ENCODE results near the gene RBMS1.

Gene RBMS1

DNA sequence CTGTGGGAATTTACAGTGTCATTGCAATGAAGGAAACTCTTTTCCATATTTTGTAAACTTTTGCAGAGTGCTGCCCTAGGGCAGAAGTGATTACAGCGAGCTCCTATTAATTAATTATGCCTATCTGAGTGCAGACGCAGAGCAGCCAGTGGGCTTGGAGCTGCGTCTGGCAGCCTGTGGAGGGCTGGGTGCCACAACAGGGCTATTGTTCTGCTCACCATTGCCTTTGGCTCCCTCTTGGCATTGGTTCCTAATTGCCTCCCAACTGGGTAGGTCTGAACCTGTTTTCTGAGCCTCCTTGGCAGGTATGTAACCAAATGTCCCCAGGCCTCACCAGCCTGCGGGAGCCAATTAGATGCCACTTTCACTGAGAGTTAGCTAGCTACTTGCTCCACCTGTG lies 267.9 kb downstream of the RBMS1 start:
- H3K9me2 ChIP-seq (replicated peaks; ENCODE audit: control insufficient read depth, low read length) = no peaks in the 10 kb centered on the region
- no peaks in the 10 kb centered on the region for H3K36me3 ChIP-seq (ENCODE audit: control insufficient read depth, low read length)
- H3F3A ChIP-seq (ENCODE audit: control insufficient read depth, insufficient read depth) = no peaks in the 10 kb centered on the region
- H3K79me2 ChIP-seq (ENCODE audit: control insufficient read depth, low read length) = no peaks in the 10 kb centered on the region
- no peaks in the 10 kb centered on the region for H3K9me3 ChIP-seq (ENCODE audit: control insufficient read depth, insufficient read depth, low read length)
- TF ChIP-seq EZH2phosphoT487 (IDR thresholded peaks at IDR 0.05; ENCODE audit: borderline replicate concordance, low read length) = no peak
- TF ChIP-seq, protein P1, sequence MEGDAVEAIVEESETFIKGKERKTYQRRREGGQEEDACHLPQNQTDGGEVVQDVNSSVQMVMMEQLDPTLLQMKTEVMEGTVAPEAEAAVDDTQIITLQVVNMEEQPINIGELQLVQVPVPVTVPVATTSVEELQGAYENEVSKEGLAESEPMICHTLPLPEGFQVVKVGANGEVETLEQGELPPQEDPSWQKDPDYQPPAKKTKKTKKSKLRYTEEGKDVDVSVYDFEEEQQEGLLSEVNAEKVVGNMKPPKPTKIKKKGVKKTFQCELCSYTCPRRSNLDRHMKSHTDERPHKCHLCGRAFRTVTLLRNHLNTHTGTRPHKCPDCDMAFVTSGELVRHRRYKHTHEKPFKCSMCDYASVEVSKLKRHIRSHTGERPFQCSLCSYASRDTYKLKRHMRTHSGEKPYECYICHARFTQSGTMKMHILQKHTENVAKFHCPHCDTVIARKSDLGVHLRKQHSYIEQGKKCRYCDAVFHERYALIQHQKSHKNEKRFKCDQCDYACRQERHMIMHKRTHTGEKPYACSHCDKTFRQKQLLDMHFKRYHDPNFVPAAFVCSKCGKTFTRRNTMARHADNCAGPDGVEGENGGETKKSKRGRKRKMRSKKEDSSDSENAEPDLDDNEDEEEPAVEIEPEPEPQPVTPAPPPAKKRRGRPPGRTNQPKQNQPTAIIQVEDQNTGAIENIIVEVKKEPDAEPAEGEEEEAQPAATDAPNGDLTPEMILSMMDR (IDR thresholded peaks at IDR 0.05; ENCODE audit: low read depth, low read length, poor library complexity, severe bottlenecking) = no peak
- no peak overlapping the region for H3K4me3 ChIP-seq (ENCODE audit: low read length)
- no peak overlapping the region for H3K4me2 ChIP-seq (ENCODE audit: low read length)
- peaks cover 13% of the 10 kb centered on the region for H3K27me3 ChIP-seq (ENCODE audit: control insufficient read depth, low read length)
- H3K4me1 ChIP-seq (ENCODE audit: control insufficient read depth, low read length) = no peaks in the 10 kb centered on the region
- H4K20me1 ChIP-seq (ENCODE audit: control insufficient read depth, insufficient read depth, low read depth, low read length) = no peaks in the 10 kb centered on the region
- no peak overlapping the region for H3K27ac ChIP-seq (ENCODE audit: low read depth, low read length)

DNA sequence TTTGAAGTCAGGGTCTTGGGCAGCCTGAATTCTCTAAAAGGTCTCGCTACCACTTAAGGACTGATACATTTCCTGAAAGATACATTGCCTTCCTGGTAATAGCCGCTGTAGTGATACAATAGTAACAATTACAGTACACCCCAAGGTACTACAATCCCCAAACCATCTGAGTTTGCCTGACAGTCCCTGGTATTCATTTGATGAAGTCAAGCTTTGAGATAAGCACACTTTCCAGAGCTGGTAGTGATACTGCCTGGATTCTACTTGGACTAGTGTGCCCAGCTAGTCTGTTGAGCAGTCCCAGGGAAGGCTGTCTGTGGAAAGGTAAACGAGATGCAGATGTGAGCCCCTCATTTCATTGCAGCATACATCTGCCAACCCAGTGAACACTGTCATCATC lies 269.1 kb downstream of the RBMS1 start:
- Histone ChIP-seq H3K79me2 (ENCODE audit: control insufficient read depth, low read length) (no peaks in the 10 kb centered on the region), H3K9me2 (replicated peaks; ENCODE audit: control insufficient read depth, low read length) (no peaks in the 10 kb centered on the region), H3K27ac (ENCODE audit: low read depth, low read length) (no peak overlapping the region), H3K4me2 (ENCODE audit: low read length) (no peak overlapping the region), H3K27me3 (ENCODE audit: control insufficient read depth, low read length) (peaks cover 13% of the 10 kb centered on the region), H4K20me1 (ENCODE audit: control insufficient read depth, insufficient read depth, low read depth, low read length) (no peaks in the 10 kb centered on the region), H3F3A (ENCODE audit: control insufficient read depth, insufficient read depth) (no peaks in the 10 kb centered on the region), H3K9me3 (ENCODE audit: control insufficient read depth, insufficient read depth, low read length) (no peaks in the 10 kb centered on the region), H3K36me3 (ENCODE audit: control insufficient read depth, low read length) (no peaks in the 10 kb centered on the region), H3K4me1 (ENCODE audit: control insufficient read depth, low read length) (no peaks in the 10 kb centered on the region), H3K4me3 (ENCODE audit: low read length) (no peak overlapping the region)
- TF ChIP-seq, protein P1 (IDR thresholded peaks at IDR 0.05; ENCODE audit: low read depth, low read length, poor library complexity, severe bottlenecking) = no peak

DNA sequence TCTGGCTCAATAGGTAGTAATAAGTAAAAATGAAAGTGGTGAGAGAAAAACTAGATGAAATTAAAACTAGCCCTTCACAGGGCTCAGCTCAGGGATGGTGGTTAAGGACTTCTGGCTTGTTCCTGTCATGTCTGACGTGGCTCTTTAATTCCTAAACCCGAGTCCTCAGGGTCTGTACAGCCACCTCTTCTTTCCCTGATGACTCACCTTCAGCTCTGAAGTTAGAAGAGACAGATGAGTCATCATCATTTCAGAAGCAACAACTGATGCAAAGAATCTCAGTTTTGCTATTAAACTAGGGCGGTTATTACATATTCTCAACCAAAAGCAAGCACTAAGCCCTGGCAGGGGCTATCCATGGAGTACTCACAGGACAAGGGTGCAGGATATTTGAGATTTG lies 269.5 kb downstream of the RBMS1 start:
- Histone ChIP-seq H3K9me2 (replicated peaks; ENCODE audit: control insufficient read depth, low read length) (no peaks in the 10 kb centered on the region), H3K36me3 (ENCODE audit: control insufficient read depth, low read length) (no peaks in the 10 kb centered on the region), H3K27me3 (ENCODE audit: control insufficient read depth, low read length) (peaks cover 13% of the 10 kb centered on the region), H3K4me3 (ENCODE audit: low read length) (no peak overlapping the region), H3K27ac (ENCODE audit: low read depth, low read length) (no peak overlapping the region), H3K4me2 (ENCODE audit: low read length) (no peak overlapping the region), H3K79me2 (ENCODE audit: control insufficient read depth, low read length) (no peaks in the 10 kb centered on the region), H4K20me1 (ENCODE audit: control insufficient read depth, insufficient read depth, low read depth, low read length) (no peaks in the 10 kb centered on the region), H3K4me1 (ENCODE audit: control insufficient read depth, low read length) (no peaks in the 10 kb centered on the region), H3F3A (ENCODE audit: control insufficient read depth, insufficient read depth) (no peaks in the 10 kb centered on the region), H3K9me3 (ENCODE audit: control insufficient read depth, insufficient read depth, low read length) (no peaks in the 10 kb centered on the region)
- TF ChIP-seq, protein P1 (IDR thresholded peaks at IDR 0.05; ENCODE audit: low read depth, low read length, poor library complexity, severe bottlenecking) = no peak

DNA sequence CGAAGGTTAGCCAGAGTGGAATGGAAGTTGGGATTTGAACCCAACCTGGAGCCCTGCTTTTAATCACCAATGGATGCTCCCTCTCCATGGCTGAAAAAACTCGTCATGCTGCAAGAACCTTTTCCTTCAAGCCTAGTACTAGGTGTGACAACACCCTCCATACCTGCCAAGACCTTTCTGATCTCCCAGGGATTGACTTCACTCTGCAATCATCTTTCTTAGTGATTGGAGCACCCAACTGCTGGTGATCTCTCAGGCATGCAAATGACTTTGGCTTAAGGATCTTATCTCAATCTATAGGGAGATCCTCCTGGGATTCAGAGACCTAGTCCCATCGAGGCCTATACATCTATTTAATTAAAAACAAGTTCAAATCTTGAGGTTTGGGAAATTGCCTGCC lies 270.0 kb downstream of the RBMS1 start:
- Histone ChIP-seq H3K9me2 (replicated peaks; ENCODE audit: control insufficient read depth, low read length) (no peaks in the 10 kb centered on the region), H3K36me3 (ENCODE audit: control insufficient read depth, low read length) (no peaks in the 10 kb centered on the region), H4K20me1 (ENCODE audit: control insufficient read depth, insufficient read depth, low read depth, low read length) (no peaks in the 10 kb centered on the region), H3K4me3 (ENCODE audit: low read length) (no peak overlapping the region), H3K27ac (ENCODE audit: low read depth, low read length) (no peak overlapping the region), H3K4me1 (ENCODE audit: control insufficient read depth, low read length) (no peaks in the 10 kb centered on the region), H3K79me2 (ENCODE audit: control insufficient read depth, low read length) (no peaks in the 10 kb centered on the region), H3K4me2 (ENCODE audit: low read length) (no peak overlapping the region), H3F3A (ENCODE audit: control insufficient read depth, insufficient read depth) (no peaks in the 10 kb centered on the region), H3K9me3 (ENCODE audit: control insufficient read depth, insufficient read depth, low read length) (no peaks in the 10 kb centered on the region), H3K27me3 (ENCODE audit: control insufficient read depth, low read length) (peaks cover 13% of the 10 kb centered on the region)
- no peak for TF ChIP-seq EZH2phosphoT487 (IDR thresholded peaks at IDR 0.05; ENCODE audit: borderline replicate concordance, low read length)
- TF ChIP-seq, protein P1 (IDR thresholded peaks at IDR 0.05; ENCODE audit: low read depth, low read length, poor library complexity, severe bottlenecking) = no peak

Data from DOHH2 (cell line).